BLaER1 (cell line): ENCODE data around the gene FAM47B.

Source experiments
- H3K27ac ChIP-seq: shearing (Covaris generic); formaldehyde crosslinking; 2 replicates; pipeline ENCODE4 v1.8.1; 2022
- H3K27me3 ChIP-seq: shearing (Covaris generic); formaldehyde crosslinking; 2 replicates; pipeline ENCODE4 v1.8.1; 2022
- H3K36me3 ChIP-seq: shearing (Covaris generic); formaldehyde crosslinking; 2 replicates; pipeline ENCODE4 v1.8.1; 2022
- H3K4me1 ChIP-seq: shearing (Covaris generic); formaldehyde crosslinking; 2 replicates; pipeline ENCODE4 v1.8.1; 2022
- H3K4me2 ChIP-seq: shearing (Covaris generic); formaldehyde crosslinking; 2 replicates; pipeline ENCODE4 v1.8.1; 2022
- H3K4me3 ChIP-seq: shearing (Covaris generic); formaldehyde crosslinking; 2 replicates; pipeline ENCODE4 v1.8.1; 2022
- H3K9ac ChIP-seq: shearing (Covaris generic); formaldehyde crosslinking; 2 replicates; pipeline ENCODE4 v1.8.1; 2022
- H3K9me3 ChIP-seq: shearing (Covaris generic); formaldehyde crosslinking; 2 replicates; pipeline ENCODE4 v1.8.1; 2022
- H4K20me1 ChIP-seq: shearing (Covaris generic); formaldehyde crosslinking; 2 replicates; pipeline ENCODE4 v1.8.1; 2022
- Cebpa-rat ChIP-seq: shearing (Covaris generic); IDR thresholded peaks from 2 replicates; pipeline ENCODE4 v1.8.1; 2022

FAM47B gene

DNA sequence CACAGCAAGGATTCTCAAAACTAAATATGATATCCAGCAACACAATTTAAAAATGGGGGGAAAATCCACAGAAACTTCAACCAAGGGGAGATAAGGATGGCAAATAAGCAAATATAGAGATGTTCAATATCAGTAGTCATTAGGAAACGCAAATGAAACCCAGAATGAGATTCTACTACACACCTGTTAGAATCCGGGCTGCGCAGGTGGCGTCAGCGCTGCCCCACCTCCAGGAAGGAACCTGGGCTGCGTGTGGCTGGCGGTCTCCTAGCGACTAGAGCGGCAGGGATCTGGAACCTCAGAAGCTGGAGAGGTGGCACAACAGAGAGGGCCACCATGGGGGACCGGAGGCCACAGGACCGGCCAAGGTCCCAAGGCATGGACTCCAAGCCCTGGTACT, at the start of gene FAM47B:
Gene FAM47B, plus strand, starts transcription at position 301 of the 400 bp plus-strand sequence. Its CDS starts 36 bp downstream, at position 337.
- Histone ChIP-seq H3K27ac (no peak within 1 kb of the TSS), H3K4me2 (no peak within 1 kb of the TSS), H3K9me3 (peaks cover 14% of the 10 kb centered on the region), H3K36me3 (no peaks in the 10 kb centered on the region), H3K4me3 (no peak within 1 kb of the TSS), H3K9ac (no peak within 1 kb of the TSS), H4K20me1 (no peaks in the 10 kb centered on the region; the same call in 1 of the 2 replicates), H3K27me3 (peaks cover 52% of the 10 kb centered on the region), H3K4me1 (no peaks in the 10 kb centered on the region)
- TF ChIP-seq Cebpa-rat: no peak

DNA sequence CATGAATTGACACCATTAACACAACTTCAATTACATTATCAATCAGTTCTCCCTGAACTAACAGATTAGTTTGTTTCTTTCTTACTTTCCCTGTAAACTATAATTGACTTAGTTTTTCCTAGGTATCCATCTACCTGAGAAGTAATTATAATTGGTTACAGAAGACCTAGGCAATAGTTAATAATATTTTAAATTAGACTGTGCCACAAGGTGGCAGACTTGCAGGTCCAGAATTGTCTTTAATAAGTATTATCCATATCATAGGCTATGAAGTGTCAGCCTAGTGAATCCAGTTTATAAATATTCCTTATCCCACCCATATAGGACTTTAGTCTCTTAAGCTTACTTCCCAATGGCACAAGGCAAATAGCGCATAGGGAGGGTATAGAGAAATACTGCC, 48.9 kb upstream of the FAM47B start:
- H3K4me3 ChIP-seq: no peak overlapping the region
- peaks cover 68% of the 10 kb centered on the region for H3K27me3 ChIP-seq
- no peaks in the 10 kb centered on the region for H3K9me3 ChIP-seq
- H3K4me2 ChIP-seq: no peak overlapping the region
- H4K20me1 ChIP-seq: no peaks in the 10 kb centered on the region; the same call in 1 of the 2 replicates
- H3K9ac ChIP-seq: no peak overlapping the region
- H3K36me3 ChIP-seq: no peaks in the 10 kb centered on the region
- H3K27ac ChIP-seq: no peak overlapping the region
- TF ChIP-seq Cebpa-rat: no peak
- no peaks in the 10 kb centered on the region for H3K4me1 ChIP-seq

DNA sequence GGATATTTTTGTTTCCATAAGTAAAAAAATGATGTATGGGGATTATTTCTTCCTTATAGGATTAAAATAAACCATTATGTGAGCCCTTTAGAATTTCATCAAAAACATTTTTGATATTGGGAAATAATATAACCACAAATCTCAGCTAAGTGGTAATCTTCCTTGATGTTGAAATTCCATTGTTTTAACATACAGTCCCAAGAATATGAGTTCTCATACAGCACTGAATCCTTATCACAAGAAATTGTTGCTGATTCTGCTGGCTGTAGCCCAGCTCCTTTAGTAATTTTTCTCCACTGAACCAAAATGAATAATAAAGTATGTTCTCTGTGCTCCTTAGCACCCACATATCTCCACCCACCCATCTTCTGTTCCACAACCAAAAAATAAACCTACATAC, 41.9 kb upstream of the FAM47B start:
- Histone ChIP-seq H4K20me1 (no peaks in the 10 kb centered on the region), H3K9me3 (no peaks in the 10 kb centered on the region), H3K36me3 (no peaks in the 10 kb centered on the region), H3K27ac (no peak overlapping the region), H3K4me2 (no peak overlapping the region), H3K9ac (no peak overlapping the region), H3K27me3 (peaks cover 74% of the 10 kb centered on the region), H3K4me1 (no peaks in the 10 kb centered on the region), H3K4me3 (no peak overlapping the region)
- TF ChIP-seq Cebpa-rat: no peak

- H3K9ac ChIP-seq: no peak overlapping the region
- no peak for TF ChIP-seq Cebpa-rat
- no peak overlapping the region for H3K27ac ChIP-seq
- H3K27me3 ChIP-seq: peaks cover 70% of the 10 kb centered on the region
- H3K4me2 ChIP-seq: no peak overlapping the region
- no peaks in the 10 kb centered on the region for H3K36me3 ChIP-seq
- H4K20me1 ChIP-seq: no peaks in the 10 kb centered on the region
- no peaks in the 10 kb centered on the region for H3K9me3 ChIP-seq
- H3K4me3 ChIP-seq: no peak overlapping the region
- H3K4me1 ChIP-seq: no peaks in the 10 kb centered on the region
These were observed 40.8 kb upstream of the FAM47B start for GRCh38 chrX:34901761-34902160.

- H4K20me1 ChIP-seq: no peaks in the 10 kb centered on the region
- no peaks in the 10 kb centered on the region for H3K36me3 ChIP-seq
- no peaks in the 10 kb centered on the region for H3K4me1 ChIP-seq
- H3K27me3 ChIP-seq: peaks cover 72% of the 10 kb centered on the region
- no peak for TF ChIP-seq Cebpa-rat
- no peak overlapping the region for H3K9ac ChIP-seq
- H3K27ac ChIP-seq: no peak overlapping the region
- H3K9me3 ChIP-seq: no peaks in the 10 kb centered on the region
- H3K4me2 ChIP-seq: no peak overlapping the region
- H3K4me3 ChIP-seq: no peak overlapping the region
These were observed 39.3 kb upstream of the FAM47B start for GRCh38 chrX:34903316-34903715.

DNA sequence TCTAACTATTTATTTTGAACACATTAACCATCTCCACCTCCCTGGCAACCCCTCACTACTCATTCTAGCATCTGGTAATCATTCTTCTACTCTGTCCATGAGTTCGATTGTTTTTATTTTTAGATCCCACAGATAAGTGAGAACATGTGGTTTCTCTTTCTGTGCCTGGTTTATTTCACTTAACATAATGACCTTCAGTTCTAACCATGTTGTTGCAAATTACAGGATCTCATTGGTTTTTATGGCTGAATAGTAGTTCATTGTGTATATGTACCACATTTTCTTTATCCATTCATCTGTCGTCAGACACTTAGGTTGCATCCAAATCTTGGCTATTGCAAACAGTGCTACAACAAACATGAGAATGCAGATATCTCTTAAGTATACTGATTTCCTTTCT, 33.4 kb upstream of the FAM47B start:
- H3K27me3 ChIP-seq: peaks cover 69% of the 10 kb centered on the region

DNA sequence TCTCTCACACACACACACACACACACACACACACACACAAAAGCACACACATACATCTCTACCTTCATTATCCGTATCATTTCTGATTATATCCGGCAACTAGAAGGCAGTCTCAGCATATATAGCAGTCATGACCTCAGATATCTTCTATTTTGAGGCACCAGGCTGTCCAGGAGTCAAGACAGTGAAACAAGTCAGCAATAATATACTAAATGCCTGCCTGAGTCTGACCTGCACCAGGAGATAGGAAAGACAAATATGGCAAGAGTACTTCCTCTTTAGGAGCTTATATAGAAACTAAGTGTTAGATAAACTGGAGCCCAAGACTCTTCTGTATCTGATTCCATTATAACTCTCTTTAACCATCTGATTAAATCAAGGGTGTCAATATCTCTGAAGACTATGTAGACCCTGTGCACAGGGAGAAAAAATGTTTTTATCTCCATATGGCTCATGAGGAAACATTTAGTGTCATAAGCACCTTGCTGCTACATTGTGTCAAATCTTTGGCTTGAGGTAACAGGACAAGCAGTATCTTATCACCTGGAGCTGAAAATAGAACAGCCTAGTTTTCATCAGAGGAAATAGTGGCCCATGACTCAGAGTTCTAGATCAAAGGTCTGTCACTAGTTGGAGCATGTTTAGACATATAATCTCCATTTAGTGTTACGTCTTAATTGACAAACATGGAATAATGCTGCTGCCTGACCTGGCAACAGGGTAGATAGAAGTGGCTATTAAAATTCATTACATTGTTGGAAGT, 27.0 kb upstream of the FAM47B start:
- no peak overlapping the region for H3K4me2 ChIP-seq
- H3K27ac ChIP-seq: no peak overlapping the region
- no peak overlapping the region for H3K9ac ChIP-seq
- H3K9me3 ChIP-seq: 0 out of 2 replicates have a peak, but pooled peaks cover 4% of the 10 kb centered on the region
- no peak for TF ChIP-seq Cebpa-rat
- no peaks in the 10 kb centered on the region for H3K36me3 ChIP-seq
- H3K4me3 ChIP-seq: no peak overlapping the region
- no peaks in the 10 kb centered on the region for H4K20me1 ChIP-seq
- peaks cover 58% of the 10 kb centered on the region for H3K27me3 ChIP-seq
- H3K4me1 ChIP-seq: no peaks in the 10 kb centered on the region

More for the DNA sequence above, 33.4 kb upstream of the FAM47B start:
- Histone ChIP-seq H3K9me3 (0 out of 2 replicates have a peak, but pooled peaks cover 4% of the 10 kb centered on the region), H3K9ac (no peak overlapping the region), H3K27ac (no peak overlapping the region), H4K20me1 (no peaks in the 10 kb centered on the region), H3K4me2 (no peak overlapping the region), H3K4me3 (no peak overlapping the region), H3K4me1 (no peaks in the 10 kb centered on the region), H3K36me3 (no peaks in the 10 kb centered on the region)
- no peak for TF ChIP-seq Cebpa-rat

DNA sequence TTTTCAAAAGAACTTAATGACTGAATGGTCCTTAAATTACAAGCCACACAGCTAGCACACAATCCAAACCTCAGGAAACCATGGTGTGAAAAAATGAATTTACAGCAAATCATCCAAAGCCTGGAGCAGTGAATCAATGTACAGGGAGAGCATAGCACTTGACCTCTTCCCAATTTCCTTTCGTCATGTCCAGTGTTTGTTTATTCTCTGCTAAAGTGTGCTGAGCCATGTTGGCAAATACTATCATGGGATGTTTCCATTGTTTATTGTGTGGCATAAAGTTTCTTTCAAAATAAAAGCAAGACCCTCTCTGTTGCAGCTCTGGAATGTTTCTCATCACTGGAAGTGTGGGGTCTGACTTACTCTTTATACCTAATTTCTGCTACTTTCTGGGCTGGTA, 25.4 kb upstream of the FAM47B start:
- H3K4me3 ChIP-seq: no peak overlapping the region
- TF ChIP-seq Cebpa-rat: no peak
- no peaks in the 10 kb centered on the region for H4K20me1 ChIP-seq
- no peak overlapping the region for H3K9ac ChIP-seq
- 0 out of 2 replicates have a peak, but pooled peaks cover 4% of the 10 kb centered on the region for H3K9me3 ChIP-seq
- H3K4me2 ChIP-seq: no peak overlapping the region
- H3K27me3 ChIP-seq: peaks cover 61% of the 10 kb centered on the region
- H3K4me1 ChIP-seq: no peaks in the 10 kb centered on the region
- H3K36me3 ChIP-seq: no peaks in the 10 kb centered on the region
- H3K27ac ChIP-seq: no peak overlapping the region

DNA sequence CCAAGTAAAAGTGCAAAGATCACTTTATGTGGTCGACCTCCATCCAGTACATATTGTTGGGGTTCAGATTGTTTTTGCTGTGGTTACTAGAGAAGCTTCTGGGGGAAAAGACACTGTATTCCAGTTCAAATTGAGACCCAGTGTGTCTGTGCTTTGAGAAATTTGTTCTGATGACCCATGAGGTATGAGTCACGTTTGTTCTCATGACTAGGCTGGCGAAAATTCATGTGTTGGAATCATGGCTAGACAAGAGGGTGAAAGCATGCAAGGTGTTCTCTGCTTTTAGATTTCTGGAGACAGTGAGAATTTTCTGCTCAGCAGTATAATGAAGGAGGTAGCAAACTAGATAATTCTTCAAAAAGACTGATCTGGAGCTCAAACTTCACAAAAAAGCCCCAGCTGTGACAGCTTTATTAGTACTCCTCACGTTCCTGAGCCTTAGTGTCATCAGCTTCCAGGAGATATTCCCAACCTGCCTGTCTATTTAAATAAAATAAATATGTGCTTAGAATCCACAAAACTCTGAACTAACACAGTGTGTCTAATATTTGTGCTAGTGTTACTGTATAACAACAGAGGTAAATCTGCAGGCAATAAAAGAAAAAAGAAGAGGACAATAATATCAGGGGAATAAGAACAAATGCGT, 24.4 kb upstream of the FAM47B start:
- Histone ChIP-seq H3K9me3 (no peaks in the 10 kb centered on the region), H3K27ac (no peak overlapping the region), H4K20me1 (no peaks in the 10 kb centered on the region), H3K27me3 (peaks cover 71% of the 10 kb centered on the region), H3K4me2 (no peak overlapping the region), H3K4me3 (no peak overlapping the region), H3K4me1 (no peaks in the 10 kb centered on the region), H3K36me3 (no peaks in the 10 kb centered on the region), H3K9ac (no peak overlapping the region)
- no peak for TF ChIP-seq Cebpa-rat

- Histone ChIP-seq H4K20me1 (no peaks in the 10 kb centered on the region), H3K9ac (no peak overlapping the region), H3K9me3 (no peaks in the 10 kb centered on the region), H3K36me3 (no peaks in the 10 kb centered on the region), H3K27ac (no peak overlapping the region), H3K4me3 (no peak overlapping the region), H3K4me2 (no peak overlapping the region), H3K27me3 (peaks cover 71% of the 10 kb centered on the region), H3K4me1 (no peaks in the 10 kb centered on the region)
- TF ChIP-seq Cebpa-rat: no peak
These were observed 23.7 kb upstream of the FAM47B start for GRCh38 chrX:34918856-34919255.
